Smooth muscle cell (in vitro differentiated cells): ENCODE measurements around the gene CCDC185. TPM values are rescaled to one million over a fixed set of nuclear protein-coding genes. Genes with fewer than 3 reads are reported as not detected.
"Not testable (repeated sequence)": the region's sequence is repeated elsewhere in the genome, so short reads cannot be mapped to it uniquely, and the experiment has no call there.

Source experiments
- DNase-seq: peaks from one replicate; lab custom pipeline; 2025; ENCODE audit not compliant: unreplicated experiment; lab: John Stamatoyannopoulos, UW
- H2AFZ ChIP-seq: fragments of 200-600 bp; sonication (generic); 2 replicates; pipeline ENCODE4 v1.6.0; 2016; ENCODE audit warnings: antibody characterized with exemption, low read depth, mild to moderate bottlenecking
- H3F3A ChIP-seq: fragments of 200-600 bp; sonication (generic); 2 replicates; pipeline ENCODE4 v1.6.0; 2017; ENCODE audit warnings: antibody characterized with exemption, low read depth
- H3K27ac ChIP-seq: fragments of 200-600 bp; sonication (generic); 2 replicates; pipeline ENCODE4 v1.5.1; 2016; ENCODE audit warnings: low read depth, mild to moderate bottlenecking
- H3K27me3 ChIP-seq: fragments of 200-600 bp; sonication (generic); 2 replicates; pipeline ENCODE4 v1.6.1; 2016; ENCODE audit warnings: low read depth, mild to moderate bottlenecking
- H3K36me3 ChIP-seq: fragments of 200-600 bp; sonication (generic); 2 replicates; pipeline ENCODE4 v1.5.1; 2016; ENCODE audit warnings: low read depth
- H3K4me1 ChIP-seq: fragments of 200-600 bp; sonication (generic); 2 replicates; pipeline ENCODE4 v1.5.1; 2016; ENCODE audit warnings: low read depth
- H3K4me2 ChIP-seq: fragments of 200-600 bp; sonication (generic); 2 replicates; pipeline ENCODE4 v1.6.0; 2016; ENCODE audit warnings: mild to moderate bottlenecking
- H3K4me3 ChIP-seq: fragments of 200-600 bp; sonication (generic); 2 replicates; pipeline ENCODE4 v1.5.1; 2016; ENCODE audit warnings: mild to moderate bottlenecking
- H3K79me2 ChIP-seq: fragments of 200-600 bp; sonication (generic); 2 replicates; pipeline ENCODE4 v1.6.0; 2016; ENCODE audit warnings: low read depth, mild to moderate bottlenecking
- H3K9ac ChIP-seq: fragments of 200-600 bp; sonication (generic); 2 replicates; pipeline ENCODE4 v1.6.0; 2016; ENCODE audit warnings: low read depth
- H3K9me3 ChIP-seq: fragments of 200-600 bp; sonication (generic); replicated peaks from 2 replicates; pipeline ENCODE4 v1.5.1; 2016; ENCODE audit warnings: low read depth
- H4K20me1 ChIP-seq: fragments of 200-600 bp; sonication (generic); 2 replicates; pipeline ENCODE4 v1.6.0; 2016; ENCODE audit warnings: low read depth
- WGBS: methylation state at CpG from one replicate; pipeline ENCODE4 v1.1.7; 2016; ENCODE audit warnings: low lambda C conversion rate; 5-methylcytosine and 5-hydroxymethylcytosine counted together
- polyA plus RNA-seq: library from polyadenylated mRNA; unstranded; fragments of >200 nt; fragmentation: Nextera tagmentation; extraction: Ambion mirVana; gene quantifications from 2 replicates; pipeline ENCODE4 v1.2.1, GENCODE V29; 2016
- total RNA-seq: library from RNA; depleted of rRNA; stranded (reverse); fragments of >200 nt; gene quantifications from 2 replicates; pipeline ENCODE4 v1.2.3, GENCODE V29; 2014
- TF ChIP-seq, protein P1 (sequence below): fragments of 200-600 bp; sonication (generic); IDR thresholded peaks from 2 replicates; pipeline ENCODE4 v1.5.1; 2017; ENCODE audit warnings: borderline replicate concordance, mild to moderate bottlenecking, antibody characterized with exemption; ENCODE audit not compliant: insufficient read depth, poor library complexity, severe bottlenecking

Gene CCDC185
- total and polyA plus RNA-seq, 2 experiments from 2014 or later = not detected

DNA sequence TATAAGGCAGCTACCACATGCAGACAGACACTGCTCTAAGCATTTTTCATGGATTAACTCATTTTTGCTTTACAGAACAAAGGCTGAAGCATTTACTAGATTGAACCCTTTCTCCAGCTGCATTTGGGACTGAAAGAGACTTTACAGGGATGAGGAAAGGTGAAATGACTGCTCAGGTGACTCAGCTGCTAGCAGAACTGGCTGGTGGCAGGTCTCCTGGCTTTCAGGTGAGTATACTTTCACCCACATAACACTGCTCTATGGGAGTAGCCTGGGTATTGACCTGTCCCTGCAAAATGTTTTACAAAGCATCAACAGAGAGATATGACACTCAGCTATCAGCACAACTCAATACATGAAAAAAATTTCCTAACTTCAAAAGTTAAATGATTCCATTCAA, 2.6 kb upstream of the CCDC185 start:
- no peaks in the 10 kb centered on the region for H3K27me3 ChIP-seq
- no peaks in the 10 kb centered on the region for H3K4me1 ChIP-seq
- H3K9ac ChIP-seq = no peak overlapping the region
- H3K79me2 ChIP-seq = no peaks in the 10 kb centered on the region
- no peak overlapping the region for H2AFZ ChIP-seq
- no peaks in the 10 kb centered on the region for H4K20me1 ChIP-seq
- H3K9me3 ChIP-seq = no peaks in the 10 kb centered on the region
- no peaks in the 10 kb centered on the region for H3K36me3 ChIP-seq
- no peak overlapping the region for H3K27ac ChIP-seq
- TF ChIP-seq, protein P1, sequence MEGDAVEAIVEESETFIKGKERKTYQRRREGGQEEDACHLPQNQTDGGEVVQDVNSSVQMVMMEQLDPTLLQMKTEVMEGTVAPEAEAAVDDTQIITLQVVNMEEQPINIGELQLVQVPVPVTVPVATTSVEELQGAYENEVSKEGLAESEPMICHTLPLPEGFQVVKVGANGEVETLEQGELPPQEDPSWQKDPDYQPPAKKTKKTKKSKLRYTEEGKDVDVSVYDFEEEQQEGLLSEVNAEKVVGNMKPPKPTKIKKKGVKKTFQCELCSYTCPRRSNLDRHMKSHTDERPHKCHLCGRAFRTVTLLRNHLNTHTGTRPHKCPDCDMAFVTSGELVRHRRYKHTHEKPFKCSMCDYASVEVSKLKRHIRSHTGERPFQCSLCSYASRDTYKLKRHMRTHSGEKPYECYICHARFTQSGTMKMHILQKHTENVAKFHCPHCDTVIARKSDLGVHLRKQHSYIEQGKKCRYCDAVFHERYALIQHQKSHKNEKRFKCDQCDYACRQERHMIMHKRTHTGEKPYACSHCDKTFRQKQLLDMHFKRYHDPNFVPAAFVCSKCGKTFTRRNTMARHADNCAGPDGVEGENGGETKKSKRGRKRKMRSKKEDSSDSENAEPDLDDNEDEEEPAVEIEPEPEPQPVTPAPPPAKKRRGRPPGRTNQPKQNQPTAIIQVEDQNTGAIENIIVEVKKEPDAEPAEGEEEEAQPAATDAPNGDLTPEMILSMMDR = no peak
- no peaks in the 10 kb centered on the region for H3F3A ChIP-seq
- H3K4me3 ChIP-seq = no peak overlapping the region
- no peak overlapping the region for H3K4me2 ChIP-seq
- DNase-seq = no peak

DNA sequence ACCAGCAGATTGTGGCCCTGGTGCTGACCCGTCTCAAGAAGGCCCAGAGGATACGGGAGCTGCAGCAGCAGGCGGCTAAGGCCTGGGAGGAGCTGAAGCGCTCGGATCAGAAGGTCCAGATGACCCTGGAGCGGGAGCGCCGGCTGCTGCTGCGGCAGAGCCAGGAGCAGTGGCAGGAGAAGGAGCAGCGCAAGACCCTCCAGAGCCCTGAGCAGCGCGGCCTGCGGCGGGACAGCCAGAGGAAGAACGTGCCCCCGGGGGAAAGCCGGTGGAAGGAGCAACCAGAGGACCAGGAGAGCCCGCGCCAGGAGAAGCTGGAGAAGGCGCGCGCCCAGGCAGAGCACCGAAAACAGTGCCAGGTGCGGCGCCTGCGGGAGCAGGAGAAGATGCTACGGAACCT, 1.0 kb downstream of the CCDC185 start:
- Histone ChIP-seq H3K27me3 (no peaks in the 10 kb centered on the region), H3K36me3 (no peaks in the 10 kb centered on the region), H3K4me2 (no peak overlapping the region), H3K9me3 (no peaks in the 10 kb centered on the region), H2AFZ (no peak overlapping the region), H3K4me1 (no peaks in the 10 kb centered on the region), H4K20me1 (no peaks in the 10 kb centered on the region), H3K9ac (no peak overlapping the region), H3F3A (no peaks in the 10 kb centered on the region), H3K79me2 (no peaks in the 10 kb centered on the region), H3K27ac (no peak overlapping the region), H3K4me3 (no peak overlapping the region)
- 96% methylated on average over 27 of the region's 27 CpGs for WGBS
- TF ChIP-seq, protein P1 = no peak
- no peak for DNase-seq

DNA sequence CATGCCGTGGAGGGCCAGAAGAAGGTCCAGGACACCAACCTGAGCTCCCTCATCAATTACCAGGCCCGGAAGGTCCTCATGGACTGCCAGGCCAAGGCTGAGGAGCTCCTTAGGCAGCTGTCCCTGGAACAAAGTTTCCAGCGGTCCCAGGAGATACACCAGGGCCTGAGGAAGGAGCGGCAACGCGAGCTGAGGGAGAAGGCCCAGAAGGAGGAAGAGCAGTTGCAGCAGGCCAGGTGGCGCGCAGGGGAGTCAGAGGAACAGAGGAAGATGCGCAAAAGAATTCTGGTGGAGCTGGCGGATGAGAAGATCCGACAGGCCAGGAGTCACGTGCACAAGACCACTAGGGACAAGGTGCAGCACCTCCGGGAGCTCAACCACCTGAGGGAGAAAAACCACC, 1.5 kb downstream of the CCDC185 start:
- Histone ChIP-seq H4K20me1 (no peaks in the 10 kb centered on the region), H3K4me3 (no peak overlapping the region), H2AFZ (no peak overlapping the region), H3K9me3 (no peaks in the 10 kb centered on the region), H3K79me2 (no peaks in the 10 kb centered on the region), H3K36me3 (no peaks in the 10 kb centered on the region), H3K4me2 (no peak overlapping the region), H3K27me3 (no peaks in the 10 kb centered on the region), H3F3A (no peaks in the 10 kb centered on the region), H3K27ac (no peak overlapping the region), H3K9ac (no peak overlapping the region), H3K4me1 (no peaks in the 10 kb centered on the region)
- DNase-seq = no peak
- TF ChIP-seq, protein P1 = no peak
- WGBS = 97% methylated on average over 13 of the region's 13 CpGs

DNA sequence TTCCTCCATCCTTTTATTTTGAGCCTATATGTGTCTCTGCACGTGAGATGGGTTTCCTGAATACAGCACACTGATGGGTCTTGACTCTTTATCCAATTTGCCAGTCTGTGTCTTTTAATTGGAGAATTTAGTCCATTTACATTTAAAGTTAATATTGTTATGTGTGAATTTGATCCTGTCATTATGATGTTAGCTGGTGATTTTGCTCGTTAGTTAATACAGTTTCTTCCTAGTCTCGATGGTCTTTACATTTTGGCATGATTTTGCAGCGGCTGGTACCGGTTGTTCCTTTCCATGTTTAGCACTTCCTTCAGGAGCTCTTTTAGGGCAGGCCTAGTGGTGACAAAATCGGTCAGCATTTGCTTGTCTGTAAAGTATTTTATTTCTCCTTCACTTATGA, 6.2 kb downstream of the CCDC185 start:
- DNase-seq, H3K79me2 ChIP-seq, H3K36me3 ChIP-seq, H3K9me3 ChIP-seq, H3K4me1 ChIP-seq, H2AFZ ChIP-seq, H3F3A ChIP-seq, H3K27me3 ChIP-seq, H3K27ac ChIP-seq, H3K4me2 ChIP-seq, H3K4me3 ChIP-seq, H4K20me1 ChIP-seq, H3K9ac ChIP-seq: not testable (repeated sequence)
- WGBS = 100% methylated on average over 4 of the region's 6 CpGs
